ENCODE measurements around the gene USP5. TPM values are rescaled to one million over a fixed set of nuclear protein-coding genes. Genes with fewer than 3 reads are reported as not detected.

USP5 gene
- total and polyA plus RNA-seq, 2 of the 8 experiments (the other 6 are each of a cell fraction or from before 2014, with no cell fraction given): 66.5 to 148 TPM

GRCh38 chr12:6830999-6831398 is 21.0 kb upstream of the USP5 start (continued):
- TF ChIP-seq CHD7 (IDR thresholded peaks at IDR 0.05; ENCODE audit: insufficient replicate concordance, low read length) (no peak), NANOG (IDR thresholded peaks at IDR 0.05; ENCODE audit: insufficient read depth, low read depth, low read length, poor library complexity, severe bottlenecking) (no peak), CHD2 (IDR thresholded peaks at IDR 0.05; ENCODE audit: low read length) (no peak), ATF3 (IDR thresholded peaks at IDR 0.05; ENCODE audit: insufficient read depth, low read depth, low read length) (no peak), POLR2AphosphoS5 (IDR thresholded peaks at IDR 0.05; ENCODE audit: low read depth, low read length) (no peak), RBBP5 (IDR thresholded peaks at IDR 0.05; ENCODE audit: borderline replicate concordance, low read depth, low read length) (no peak), GTF2F1 (IDR thresholded peaks at IDR 0.05; ENCODE audit: borderline replicate concordance, low read depth, low read length) (no peak), KDM1A (IDR thresholded peaks at IDR 0.05; ENCODE audit: borderline replicate concordance, low read length) (no peak), SUZ12 (IDR thresholded peaks at IDR 0.05; ENCODE audit: low read length) (no peak), KDM5A (IDR thresholded peaks at IDR 0.05; ENCODE audit: low read length) (no peak), HDAC2 (IDR thresholded peaks at IDR 0.05; ENCODE audit: borderline replicate concordance in 1 of 2, low read depth in 2 of 2, low read length in 2 of 2) (no peak)

Data from H1 (cell line).